Endodermal cell (in vitro differentiated cells): ENCODE results near the gene SUPT3H. TPM values are rescaled to one million over a fixed set of nuclear protein-coding genes. Genes with fewer than 3 reads are reported as not detected.

Source experiments
- DNase-seq: peaks from one replicate; pipeline ENCODE4 v3.0.0-alpha.2; 2017
- H3K27ac ChIP-seq: 2 replicates; pipeline ENCODE4 v1.5.1; 2013; ENCODE audit warnings: mild to moderate bottlenecking, low read depth, low read length, moderate library complexity
- H3K27me3 ChIP-seq: 2 replicates; pipeline ENCODE4 v1.6.1; 2013; ENCODE audit warnings: mild to moderate bottlenecking, low read length, moderate library complexity; ENCODE audit not compliant: insufficient read depth, control insufficient read depth, poor library complexity, severe bottlenecking
- H3K36me3 ChIP-seq: 2 replicates; pipeline ENCODE4 v1.7.0; 2013; ENCODE audit warnings: mild to moderate bottlenecking, low read length, moderate library complexity; ENCODE audit not compliant: control insufficient read depth, insufficient read depth
- H3K4me1 ChIP-seq: one replicate; pipeline ENCODE4 v1.7.0; 2013; ENCODE audit warnings: low read length; ENCODE audit not compliant: control insufficient read depth, insufficient read depth
- H3K4me3 ChIP-seq: 2 replicates; pipeline ENCODE4 v1.5.1; 2013; ENCODE audit warnings: mild to moderate bottlenecking, low read length, moderate library complexity
- H3K9ac ChIP-seq: 2 replicates; pipeline ENCODE4 v1.6.1; 2013; ENCODE audit warnings: mild to moderate bottlenecking, low read length, moderate library complexity; ENCODE audit not compliant: poor library complexity, severe bottlenecking; ENCODE audit errors: extremely low read depth
- H3K9me3 ChIP-seq: 2 replicates; pipeline ENCODE4 v1.6.1; 2013; ENCODE audit warnings: mild to moderate bottlenecking, low read length, moderate library complexity; ENCODE audit not compliant: control insufficient read depth
- H3K27ac Mint-ChIP-seq: 2 replicates; pipeline ENCODE4 v1.8.0; 2020; ENCODE audit warnings: mixed read lengths
- H3K27me3 Mint-ChIP-seq: 2 replicates; pipeline ENCODE4 v1.8.0; 2021; ENCODE audit warnings: mild to moderate bottlenecking, mixed read lengths; ENCODE audit not compliant: insufficient read depth
- H3K36me3 Mint-ChIP-seq: 2 replicates; pipeline ENCODE4 v1.8.0; 2020; ENCODE audit warnings: low read depth, mixed read lengths
- H3K4me1 Mint-ChIP-seq: 2 replicates; pipeline ENCODE4 v1.8.0; 2020; ENCODE audit warnings: mixed read lengths
- H3K4me3 Mint-ChIP-seq: 2 replicates; pipeline ENCODE4 v1.8.0; 2020; ENCODE audit warnings: mild to moderate bottlenecking, moderate library complexity, mixed read lengths
- H3K9me3 Mint-ChIP-seq: 2 replicates; pipeline ENCODE4 v1.8.0; 2020; ENCODE audit warnings: mild to moderate bottlenecking, mixed read lengths
- WGBS, 2 experiments: methylation state at CpG; one replicate each; pipeline versions ENCODE4 v1.1.5 to v1.1.7; 2013; ENCODE audit warnings: missing lambda C conversion rate in 2 of 2, mixed read lengths in 1 of 2; ENCODE audit not compliant: insufficient coverage in 1 of 2, insufficient read length in 1 of 2; 5-methylcytosine and 5-hydroxymethylcytosine counted together
- total RNA-seq, 2 donors: library from RNA; stranded (reverse); fragmentation: NEBNext Ultra II Directional in 1 of 2; extraction: Animal tissue kit (Norgen Biotek cat#: 25700) in 1 of 2; gene quantifications; 2 replicates in 1 of 2; 3 replicates in 1 of 2; pipeline ENCODE4 v1.2.1, GENCODE V29; 2021
- TF ChIP-seq, protein P1 (sequence below): fragments of 200-600 bp; sonication (generic); conservative IDR thresholded peaks from 2 replicates; pipeline ENCODE4 v1.5.0; 2021; ENCODE audit warnings: antibody characterized with exemption, mild to moderate bottlenecking

The SUPT3H gene
- total RNA-seq, 2 donors from 2014 or later, result 32.4 to 34.7 TPM

DNA sequence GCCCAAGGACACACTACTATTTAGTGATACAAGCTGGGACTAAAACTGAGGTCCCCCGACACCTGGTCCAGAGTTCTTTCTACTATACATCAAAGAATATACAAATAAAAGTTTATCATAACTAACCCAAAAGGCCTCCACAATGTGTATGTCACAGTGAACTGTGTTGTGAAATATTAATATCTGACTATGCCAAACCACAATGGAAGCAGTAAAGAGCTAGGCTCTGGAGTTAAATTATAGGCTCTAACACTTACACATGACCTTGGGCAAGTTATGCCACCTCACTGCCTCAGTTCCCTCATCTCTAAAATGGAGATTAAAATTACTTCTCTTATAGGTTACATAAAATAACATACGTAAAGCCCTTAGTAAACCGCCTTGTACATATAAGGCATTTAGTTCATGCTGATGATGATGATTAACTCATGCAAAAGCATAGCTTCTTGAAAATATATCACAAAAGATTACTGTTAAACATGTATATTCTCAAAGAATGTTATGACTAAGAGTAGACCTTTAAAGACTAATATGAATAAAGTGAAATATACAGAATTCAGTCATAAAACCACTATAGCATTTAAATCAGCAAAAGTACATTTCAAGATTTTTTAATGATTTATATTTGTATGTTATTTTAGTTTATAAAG, 5.7 kb downstream of the SUPT3H start:
- H3K9me3 Mint-ChIP-seq, result no peaks in the 10 kb centered on the region
- H3K4me1 Mint-ChIP-seq, result peaks cover 24% of the 10 kb centered on the region
- no peaks in the 10 kb centered on the region for H3K36me3 ChIP-seq
- no peak overlapping the region for H3K9ac ChIP-seq
- no peak overlapping the region for H3K27ac ChIP-seq
- no peak for DNase-seq
- no peak overlapping the region for H3K4me3 ChIP-seq
- H3K27me3 ChIP-seq, result no peaks in the 10 kb centered on the region
- TF ChIP-seq, protein P1, sequence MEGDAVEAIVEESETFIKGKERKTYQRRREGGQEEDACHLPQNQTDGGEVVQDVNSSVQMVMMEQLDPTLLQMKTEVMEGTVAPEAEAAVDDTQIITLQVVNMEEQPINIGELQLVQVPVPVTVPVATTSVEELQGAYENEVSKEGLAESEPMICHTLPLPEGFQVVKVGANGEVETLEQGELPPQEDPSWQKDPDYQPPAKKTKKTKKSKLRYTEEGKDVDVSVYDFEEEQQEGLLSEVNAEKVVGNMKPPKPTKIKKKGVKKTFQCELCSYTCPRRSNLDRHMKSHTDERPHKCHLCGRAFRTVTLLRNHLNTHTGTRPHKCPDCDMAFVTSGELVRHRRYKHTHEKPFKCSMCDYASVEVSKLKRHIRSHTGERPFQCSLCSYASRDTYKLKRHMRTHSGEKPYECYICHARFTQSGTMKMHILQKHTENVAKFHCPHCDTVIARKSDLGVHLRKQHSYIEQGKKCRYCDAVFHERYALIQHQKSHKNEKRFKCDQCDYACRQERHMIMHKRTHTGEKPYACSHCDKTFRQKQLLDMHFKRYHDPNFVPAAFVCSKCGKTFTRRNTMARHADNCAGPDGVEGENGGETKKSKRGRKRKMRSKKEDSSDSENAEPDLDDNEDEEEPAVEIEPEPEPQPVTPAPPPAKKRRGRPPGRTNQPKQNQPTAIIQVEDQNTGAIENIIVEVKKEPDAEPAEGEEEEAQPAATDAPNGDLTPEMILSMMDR, result no peak
- 91 to 100% methylated on average over 1 to 3 of the region's 3 CpGs for WGBS, 2 experiments
- no peaks in the 10 kb centered on the region for H3K36me3 Mint-ChIP-seq
- H3K4me3 Mint-ChIP-seq, result no peak overlapping the region
- no peak overlapping the region for H3K27ac Mint-ChIP-seq
- H3K4me1 ChIP-seq, result peaks cover 5% of the 10 kb centered on the region
- H3K27me3 Mint-ChIP-seq, result no peaks in the 10 kb centered on the region
- H3K9me3 ChIP-seq, result no peaks in the 10 kb centered on the region

DNA sequence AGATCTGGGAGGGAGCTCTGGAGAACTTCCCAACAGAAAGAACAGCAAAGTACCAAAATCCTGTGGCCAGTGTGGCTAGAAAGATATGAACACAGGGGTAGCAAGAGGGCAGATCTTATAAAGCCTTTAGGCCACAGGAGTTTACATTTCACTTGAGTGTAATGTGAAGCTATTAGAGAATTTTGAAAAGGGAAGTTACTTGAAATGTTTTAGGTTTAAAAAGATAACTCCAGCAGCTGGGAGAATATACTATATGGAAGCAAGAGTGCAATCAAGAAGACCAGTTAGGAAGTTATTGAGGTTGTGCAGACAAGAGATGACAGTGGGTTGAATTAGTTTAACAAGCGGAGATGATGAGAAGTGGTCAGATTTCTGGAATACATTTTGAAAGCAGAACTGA, 7.9 kb downstream of the SUPT3H start:
- WGBS, 2 experiments, result 98 to 100% methylated on average over 1 of the region's 1 CpG
- TF ChIP-seq, protein P1, result no peak
- Histone ChIP-seq H3K27me3 (no peaks in the 10 kb centered on the region), H3K36me3 (no peaks in the 10 kb centered on the region), H3K27ac (no peak overlapping the region), H3K9ac (no peak overlapping the region), H3K9me3 (no peaks in the 10 kb centered on the region), H3K4me1 (peaks cover 5% of the 10 kb centered on the region), H3K4me3 (no peak overlapping the region)
- Mint-ChIP-seq H3K9me3 (no peaks in the 10 kb centered on the region), H3K36me3 (no peaks in the 10 kb centered on the region), H3K27me3 (no peaks in the 10 kb centered on the region), H3K4me3 (no peak overlapping the region), H3K27ac (no peak overlapping the region), H3K4me1 (peaks cover 19% of the 10 kb centered on the region)
- DNase-seq, result no peak

DNA sequence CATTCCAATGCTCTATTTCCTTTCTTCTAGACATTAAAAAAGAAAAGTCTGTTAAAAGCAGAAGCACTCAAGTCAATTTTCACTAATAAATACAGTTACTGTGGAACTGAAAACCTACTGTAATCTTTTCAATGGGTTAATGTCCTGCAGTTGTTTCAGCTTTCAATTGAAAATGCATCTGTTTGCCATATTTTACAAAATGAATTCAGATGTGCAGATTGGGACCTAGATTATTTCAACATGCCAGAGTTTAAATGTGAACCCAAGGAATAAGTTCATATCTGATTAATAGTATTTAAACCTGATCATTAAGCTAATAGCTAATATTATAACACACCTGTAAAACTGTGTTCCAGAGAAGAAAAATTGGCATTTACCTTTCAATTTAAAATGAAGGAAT, 9.7 kb downstream of the SUPT3H start:
- no peak overlapping the region for H3K4me3 ChIP-seq
- TF ChIP-seq, protein P1, result no peak
- peaks cover 5% of the 10 kb centered on the region for H3K4me1 ChIP-seq
- no peaks in the 10 kb centered on the region for H3K27me3 Mint-ChIP-seq
- no peak overlapping the region for H3K9ac ChIP-seq
- no peaks in the 10 kb centered on the region for H3K9me3 ChIP-seq
- H3K9me3 Mint-ChIP-seq, result no peaks in the 10 kb centered on the region
- no peaks in the 10 kb centered on the region for H3K36me3 ChIP-seq
- H3K4me3 Mint-ChIP-seq, result no peak overlapping the region
- no peak overlapping the region for H3K27ac ChIP-seq
- DNase-seq, result no peak
- H3K4me1 Mint-ChIP-seq, result peaks cover 19% of the 10 kb centered on the region
- H3K27me3 ChIP-seq, result no peaks in the 10 kb centered on the region
- H3K36me3 Mint-ChIP-seq, result peaks cover 2% of the 10 kb centered on the region
- H3K27ac Mint-ChIP-seq, result no peak overlapping the region
